HG02610 (cell line): ENCODE results near the gene KLHL3.
"Not testable (repeated sequence)": the region's sequence is repeated elsewhere in the genome, so short reads cannot be mapped to it uniquely, and the experiment has no call there.

ENCODE experiments used
- ATAC-seq: cut with Tn5 transposase; IDR thresholded peaks from one replicate; pipeline ENCODE4 v1.9.1; 2021; ENCODE audit warnings: mild to moderate bottlenecking, moderate library complexity; ENCODE audit not compliant: unreplicated experiment

KLHL3 gene

GRCh38 chr5:137735555-137736284 is at the start of gene KLHL3:
Gene KLHL3 (minus strand): TSS chr5:137736089. CDS start chr5:137735646, 443 bp downstream.
- ATAC-seq, result peak; percentile 46

- ATAC-seq, result no peak
Observed at GRCh38 chr5:137782984-137783536, 47.2 kb upstream of the KLHL3 start.

GRCh38 chr5:137782055-137782454 is 46.2 kb upstream of the KLHL3 start:
- no peak for ATAC-seq

GRCh38 chr5:137778772-137779564 is 43.1 kb upstream of the KLHL3 start:
- ATAC-seq, result no peak

GRCh38 chr5:137767937-137768336 is 32.0 kb upstream of the KLHL3 start:
- ATAC-seq, result not testable (repeated sequence)

GRCh38 chr5:137761566-137761965 is 25.7 kb upstream of the KLHL3 start:
- ATAC-seq, result no peak

- ATAC-seq, result no peak
Observed at GRCh38 chr5:137760719-137761516, 25.0 kb upstream of the KLHL3 start.

GRCh38 chr5:137760294-137760693 is 24.4 kb upstream of the KLHL3 start:
- no peak for ATAC-seq

- no peak for ATAC-seq
Observed at GRCh38 chr5:137758715-137759306, 22.9 kb upstream of the KLHL3 start.

- ATAC-seq, result no peak
Observed at GRCh38 chr5:137758121-137758520, 22.2 kb upstream of the KLHL3 start.

- no peak for ATAC-seq
Observed at GRCh38 chr5:137757634-137758033, 21.7 kb upstream of the KLHL3 start.

GRCh38 chr5:137754961-137755762 is 19.3 kb upstream of the KLHL3 start:
- no peak for ATAC-seq

GRCh38 chr5:137754188-137754960 is 18.5 kb upstream of the KLHL3 start, which contains the start of gene HNRNPA0:
Gene HNRNPA0 (minus strand): TSS chr5:137754363. CDS start chr5:137754066, 297 bp downstream.
- ATAC-seq, result peak; percentile 83

- peak; percentile 10 for ATAC-seq
Observed at GRCh38 chr5:137753691-137754187, 17.9 kb upstream of the KLHL3 start.

GRCh38 chr5:137752905-137753690 is 17.2 kb upstream of the KLHL3 start:
- no peak for ATAC-seq

GRCh38 chr5:137751869-137752491 is 16.1 kb upstream of the KLHL3 start:
- ATAC-seq, result no peak

- no peak for ATAC-seq
Observed at GRCh38 chr5:137750436-137750835, 14.5 kb upstream of the KLHL3 start.
